GM10248 (cell line): ENCODE measurements around the gene SNORC.
A peak's percentile ranks its signal among the peaks of the same experiment; 100 is the strongest.

Source experiments
- CTCF ChIA-PET: fragments of 300-600 bp; sonication (Branson Sonifier 250); formaldehyde crosslinking; extraction: SDS; loops from one replicate; lab custom pipeline; 2021; ENCODE audit warnings: antibody characterized with exemption; lab: Yijun Ruan, JAX
- POLR2A ChIA-PET: fragments of 350-650 bp; sonication (Branson Sonifier 250); formaldehyde crosslinking; extraction: SDS; loops from one replicate; lab custom pipeline; 2020; ENCODE audit warnings: antibody characterized with exemption; lab: Yijun Ruan, JAX
- DNase-seq: peaks from one replicate; pipeline ENCODE4 v3.0.0; 2012; ENCODE audit errors: extremely low spot score
- TF ChIP-seq, protein P1 (sequence below): IDR thresholded peaks from 2 replicates; pipeline ENCODE4 v1.5.1; 2012; ENCODE audit warnings: mild to moderate bottlenecking, low read depth; ENCODE audit errors: extremely low read depth, missing control alignments, control extremely low read depth

Gene SNORC

DNA sequence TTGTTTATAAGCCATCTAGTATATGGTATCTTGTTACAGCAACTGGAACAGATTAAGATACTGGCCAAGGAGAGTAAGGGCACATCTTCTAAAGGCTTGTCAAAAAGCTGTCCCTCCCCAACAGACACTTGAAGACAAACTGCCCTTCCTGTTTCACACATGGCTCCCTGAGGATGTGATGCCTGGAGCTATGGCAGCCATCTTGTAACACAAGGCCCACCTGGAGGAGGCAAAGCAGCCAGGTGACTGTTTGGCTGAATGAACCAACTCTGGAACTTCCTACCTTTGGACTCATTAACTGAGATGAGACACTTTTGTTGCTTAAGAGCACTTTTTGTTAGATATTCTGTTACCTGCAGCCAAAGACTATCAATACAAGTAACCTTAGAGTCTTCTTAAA lies 54.4 kb downstream of the SNORC start:
- ChIA-PET CTCF (interaction anchor here (1.0 kb wide), 1 partner anchor 11 kb away, joined by 3 read pairs; no protein-coding TSS in a partner anchor), POLR2A (no interaction called here)
- DNase-seq = no peak
- TF ChIP-seq, protein P1, sequence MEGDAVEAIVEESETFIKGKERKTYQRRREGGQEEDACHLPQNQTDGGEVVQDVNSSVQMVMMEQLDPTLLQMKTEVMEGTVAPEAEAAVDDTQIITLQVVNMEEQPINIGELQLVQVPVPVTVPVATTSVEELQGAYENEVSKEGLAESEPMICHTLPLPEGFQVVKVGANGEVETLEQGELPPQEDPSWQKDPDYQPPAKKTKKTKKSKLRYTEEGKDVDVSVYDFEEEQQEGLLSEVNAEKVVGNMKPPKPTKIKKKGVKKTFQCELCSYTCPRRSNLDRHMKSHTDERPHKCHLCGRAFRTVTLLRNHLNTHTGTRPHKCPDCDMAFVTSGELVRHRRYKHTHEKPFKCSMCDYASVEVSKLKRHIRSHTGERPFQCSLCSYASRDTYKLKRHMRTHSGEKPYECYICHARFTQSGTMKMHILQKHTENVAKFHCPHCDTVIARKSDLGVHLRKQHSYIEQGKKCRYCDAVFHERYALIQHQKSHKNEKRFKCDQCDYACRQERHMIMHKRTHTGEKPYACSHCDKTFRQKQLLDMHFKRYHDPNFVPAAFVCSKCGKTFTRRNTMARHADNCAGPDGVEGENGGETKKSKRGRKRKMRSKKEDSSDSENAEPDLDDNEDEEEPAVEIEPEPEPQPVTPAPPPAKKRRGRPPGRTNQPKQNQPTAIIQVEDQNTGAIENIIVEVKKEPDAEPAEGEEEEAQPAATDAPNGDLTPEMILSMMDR = no peak

DNA sequence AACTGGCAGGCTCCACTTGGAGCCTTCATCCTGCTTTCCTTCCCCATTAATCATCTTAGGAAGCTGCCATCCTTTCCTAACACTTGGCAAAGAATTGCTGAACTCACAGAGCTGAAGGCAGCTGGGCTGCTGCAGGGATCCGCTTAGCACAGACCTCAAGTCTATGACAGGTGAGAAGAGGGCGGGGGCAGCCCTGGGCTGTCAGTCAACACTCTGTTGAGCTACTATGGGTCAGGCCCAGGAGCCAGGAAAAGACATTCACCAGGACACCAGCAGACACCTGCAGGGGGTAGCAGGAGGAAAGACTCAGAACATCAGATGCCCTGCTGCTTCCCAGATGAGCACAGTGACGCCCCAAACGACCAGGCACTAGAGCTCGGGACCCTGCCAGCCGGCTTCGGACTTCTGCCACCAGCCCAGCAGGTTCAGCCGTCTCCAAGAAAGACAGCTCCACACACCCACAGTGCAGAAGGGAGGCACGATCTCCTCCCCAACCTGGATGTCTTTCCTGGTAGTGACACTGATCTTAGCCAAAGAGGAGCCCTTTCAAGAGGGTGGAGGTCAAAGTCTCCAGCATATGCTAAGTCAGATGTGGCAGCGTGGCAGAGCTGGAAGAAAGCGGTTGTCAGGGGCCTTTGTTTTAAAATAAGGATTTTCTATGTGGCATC lies 55.2 kb downstream of the SNORC start:
- CTCF ChIA-PET = interaction anchor here (1.0 kb wide), 2 partner anchors 9 to 10 kb away, joined by 3 to 4 read pairs; no protein-coding TSS in a partner anchor
- no peak for DNase-seq
- TF ChIP-seq, protein P1 = peak; percentile 4
- POLR2A ChIA-PET = no interaction called here

DNA sequence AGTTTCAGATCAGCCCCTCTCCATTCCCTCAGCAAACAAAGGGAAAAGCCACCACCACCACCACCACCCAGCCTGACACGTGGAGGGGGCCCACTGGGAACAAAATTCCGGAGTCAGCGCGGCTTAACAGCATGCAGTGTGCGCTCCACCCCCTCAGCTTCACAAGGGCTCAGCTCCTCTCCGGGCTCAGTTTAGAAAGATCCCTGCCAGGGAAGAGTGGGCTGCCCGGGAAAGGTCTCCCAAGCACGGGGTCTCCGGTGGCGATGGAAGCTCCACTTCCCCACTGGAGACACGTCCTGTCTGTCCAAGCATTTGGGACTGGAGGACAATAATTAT lies 55.7 kb downstream of the SNORC start:
- ChIA-PET POLR2A (no interaction called here), CTCF (interaction anchor here (1.0 kb wide), 1 partner anchor 9 kb away, joined by 4 read pairs; no protein-coding TSS in a partner anchor)
- TF ChIP-seq, protein P1 = no peak
- DNase-seq = no peak

DNA sequence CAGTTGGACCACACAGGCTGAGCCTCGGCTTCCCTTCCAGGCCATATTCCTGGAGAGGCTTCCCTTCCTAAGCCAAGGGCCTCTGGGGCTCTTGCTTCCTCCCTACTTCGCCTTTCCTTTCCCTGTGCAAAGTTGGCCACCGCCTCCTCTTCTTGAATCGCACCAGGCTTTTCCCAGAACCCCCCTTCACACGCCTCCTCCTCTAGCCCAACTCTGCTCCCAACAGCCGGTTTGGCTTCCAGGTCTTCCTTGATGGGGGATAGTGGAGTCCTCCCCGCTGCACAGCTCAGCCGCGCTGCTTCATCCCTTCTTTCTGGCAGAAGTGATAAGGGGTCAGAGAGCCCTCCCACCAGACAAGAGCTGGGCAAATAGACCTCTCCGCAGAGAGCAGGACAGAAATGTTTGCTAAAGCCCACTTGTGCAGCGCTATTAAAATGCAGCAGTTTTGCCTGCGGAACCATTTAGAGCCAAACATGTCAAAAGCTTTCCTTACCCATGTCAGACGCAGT lies 56.4 kb downstream of the SNORC start:
- DNase-seq = no peak
- ChIA-PET POLR2A (no interaction called here), CTCF (interaction anchor here (1.2 kb wide), 1 partner anchor 31 kb away, joined by 3 read pairs; no protein-coding TSS in a partner anchor)
- TF ChIP-seq, protein P1 = no peak

DNA sequence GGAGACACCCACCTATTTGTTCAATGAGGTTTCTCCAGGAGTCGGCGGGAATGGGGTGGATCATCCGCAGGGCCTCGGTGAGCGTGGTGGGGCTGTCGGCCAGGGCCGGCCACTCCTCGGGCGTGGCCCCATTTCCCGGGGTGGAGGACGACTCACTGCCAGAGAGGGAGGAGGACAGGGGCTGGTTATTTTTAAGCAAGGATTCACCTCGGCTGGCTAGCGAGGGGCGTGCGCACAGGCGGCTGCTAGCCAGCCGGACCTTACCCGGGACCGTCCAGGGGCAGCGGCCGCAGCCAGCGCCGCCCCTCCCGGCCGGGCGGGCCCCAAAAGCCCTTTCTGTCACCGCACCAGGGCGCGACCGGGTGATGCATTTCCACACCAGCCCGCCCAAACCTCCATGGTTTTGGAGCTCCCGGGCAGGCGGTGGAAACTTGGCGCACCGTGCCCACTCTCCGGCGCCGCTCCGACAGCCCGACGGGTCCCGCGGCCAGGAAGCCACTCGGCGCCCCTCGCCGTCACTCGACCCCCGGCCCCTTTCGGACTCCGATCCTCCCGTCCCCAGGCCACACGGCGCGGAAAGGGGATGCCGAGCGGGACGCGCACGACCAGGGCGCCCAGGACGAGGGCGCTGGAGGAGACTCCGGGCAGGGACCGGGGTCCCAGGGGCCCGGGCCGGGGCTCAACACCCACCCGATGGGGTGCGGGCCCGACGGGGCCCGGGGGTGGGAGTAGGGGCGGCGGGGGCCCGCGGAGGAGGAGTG lies 57.1 kb downstream of the SNORC start:
- TF ChIP-seq, protein P1 = no peak
- ChIA-PET POLR2A (no interaction called here), CTCF (interaction anchor here (1.2 to 1.6 kb wide), 2 partner anchors 30 to 102 kb away, joined by 3 read pairs; no protein-coding TSS in a partner anchor)
- peak; percentile 27 for DNase-seq

DNA sequence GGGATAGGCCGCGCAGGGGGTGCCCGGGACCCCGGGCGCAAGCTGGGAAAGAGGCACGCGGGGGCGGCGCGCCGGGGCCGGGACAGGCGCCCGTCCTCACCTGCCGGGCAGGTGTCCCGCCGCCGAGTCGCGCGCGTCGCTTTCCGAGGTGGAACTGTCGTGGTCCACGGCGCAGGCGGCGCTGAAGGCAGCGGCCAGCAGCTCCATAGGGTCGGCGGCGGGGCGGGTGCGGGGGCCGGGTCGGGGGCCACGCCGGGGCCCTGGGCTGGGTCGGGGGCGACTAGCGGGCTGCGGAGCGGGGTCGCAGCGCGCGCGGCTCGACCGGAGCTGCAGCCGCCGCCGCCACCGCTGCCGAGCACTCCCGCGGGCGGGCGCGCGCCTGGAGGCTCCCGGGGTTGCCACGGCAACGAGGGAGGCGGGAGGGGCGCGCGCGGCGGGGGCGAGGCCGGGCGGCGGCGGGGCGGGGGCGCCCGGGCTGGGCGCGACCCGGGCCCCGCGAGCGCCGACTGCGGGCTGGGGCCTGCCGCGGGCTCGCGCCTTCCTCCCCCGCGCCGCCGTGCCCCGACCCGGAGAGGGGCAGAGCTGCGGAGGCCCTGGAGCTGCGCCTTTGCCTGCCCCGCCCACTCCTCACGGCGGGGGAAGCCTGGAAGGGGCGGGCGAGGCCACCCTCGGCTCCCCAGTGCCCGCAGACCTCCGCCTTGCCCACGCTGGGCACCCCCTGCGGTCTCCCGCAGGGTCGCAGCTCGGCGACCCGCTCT lies 57.9 kb downstream of the SNORC start:
- DNase-seq = peak; percentile 45
- TF ChIP-seq, protein P1 = no peak
- POLR2A ChIA-PET = no interaction called here
- CTCF ChIA-PET = interaction anchor here (1.2 to 1.6 kb wide), 2 partner anchors 30 to 101 kb away, joined by 3 read pairs; no protein-coding TSS in a partner anchor
